ENCODE results near the gene FKBP4. TPM values are rescaled to one million over a fixed set of nuclear protein-coding genes. Genes with fewer than 3 reads are reported as not detected.

The FKBP4 gene
- total and polyA plus RNA-seq, 2 of the 8 experiments (the other 6 are each of a cell fraction or from before 2014, with no cell fraction given) = 72.6 to 243 TPM

- Histone ChIP-seq H3K4me3 (ENCODE audit: extremely low read depth in 1 of 4, insufficient read depth in 2 of 4, low read depth in 3 of 4, low read length in 4 of 4) (peak within 1 kb of the TSS; percentile 52 to 94 (median 72)), H3K56ac (replicated peaks; ENCODE audit: insufficient read length, low read depth, low read length) (peak within 1 kb of the TSS; percentile 73), H3K4ac (replicated peaks; ENCODE audit: insufficient read length, low read depth, low read length) (no peak within 1 kb of the TSS), H3K9me3 (ENCODE audit: insufficient read depth in 2 of 2, low read depth in 1 of 2, low read length in 1 of 2) (no peaks in the 10 kb centered on the region), H3K4me2 (ENCODE audit: insufficient read depth in 1 of 2, low read depth in 2 of 2, low read length in 2 of 2) (peak within 1 kb of the TSS; percentile 55 to 68), H3K27me3 (replicated peaks in 1 of 4; ENCODE audit: control insufficient read depth in 3 of 4, extremely low read depth in 1 of 4, insufficient read depth in 3 of 4, low read length in 3 of 4) (no peaks in the 10 kb centered on the region), H3K79me2 (ENCODE audit: control insufficient read depth in 1 of 2, insufficient read depth in 2 of 2, low read length in 2 of 2) (peaks cover 0 to 26% of the 10 kb centered on the region in 2 experiments; a peak in 2 of 4 replicates), H4K91ac (replicated peaks; ENCODE audit: insufficient read length, low read length) (peak within 1 kb of the TSS; percentile 95), H3K9ac (replicated peaks in 1 of 4; ENCODE audit: extremely low read depth in 1 of 4, low read depth in 3 of 4, low read length in 3 of 4) (peak within 1 kb of the TSS; percentile 86 to 99 (median 94)), H4K20me1 (replicated peaks in 1 of 2; ENCODE audit: control insufficient read depth in 1 of 2, insufficient read depth in 2 of 2, low read length in 2 of 2) (no peaks in the 10 kb centered on the region), H2BK120ac (replicated peaks; ENCODE audit: low read depth, low read length) (peak within 1 kb of the TSS; percentile 18), H3K18ac (ENCODE audit: extremely low read depth, low read length) (peak within 1 kb of the TSS; percentile 99), H2BK15ac (ENCODE audit: low read length) (peak within 1 kb of the TSS; percentile 34), H2BK20ac (ENCODE audit: low read length) (no peak within 1 kb of the TSS), H3K14ac (ENCODE audit: insufficient read length) (no peak within 1 kb of the TSS), H4K5ac (ENCODE audit: insufficient read length, low read depth, low read length) (peak within 1 kb of the TSS; percentile 91), H3K27ac (ENCODE audit: low read depth, low read length) (peak within 1 kb of the TSS; percentile 97), H4K8ac (ENCODE audit: extremely low read depth, insufficient read depth, low read length) (peak within 1 kb of the TSS; percentile 98; the same call in 1 of the 2 replicates), H3K23ac (ENCODE audit: insufficient read length) (no peak within 1 kb of the TSS), H2AK5ac (ENCODE audit: low read depth, low read length) (no peak within 1 kb of the TSS; the same call in 1 of the 2 replicates), H2AFZ (ENCODE audit: low read length) (peak within 1 kb of the TSS; percentile 92), H2BK12ac (ENCODE audit: low read depth, low read length) (peak within 1 kb of the TSS; percentile 76; the same call in 1 of the 2 replicates), H3K79me1 (ENCODE audit: low read depth, low read length) (no peaks in the 10 kb centered on the region; the same call in 1 of the 2 replicates), H2BK5ac (ENCODE audit: low read depth, low read length) (peak within 1 kb of the TSS; percentile 100), H3K23me2 (ENCODE audit: low read depth, low read length) (0 out of 2 replicates have a peak, but pooled peaks cover 3% of the 10 kb centered on the region), H3K4me1 (replicated peaks in 1 of 4; ENCODE audit: control insufficient read depth in 3 of 4, insufficient read depth in 4 of 4, low read length in 3 of 4) (peaks cover 0 to 3% (median 0%) of the 10 kb centered on the region in 4 experiments; a peak in 3 of 7 replicates), H3K36me3 (ENCODE audit: control insufficient read depth in 2 of 4, insufficient read depth in 4 of 4, low read length in 3 of 4) (no peaks in the 10 kb centered on the region; a peak in 2 of 8 replicates)
- WGBS, 2 experiments (ENCODE audit: extremely low coverage in 1 of 2, insufficient coverage in 1 of 2, insufficient read length in 1 of 2, insufficient replicate concordance in 2 of 2, low coverage in 1 of 2, low lambda C conversion rate in 2 of 2, missing lambda C conversion rate in 1 of 2) = 1% methylated on average over 48 of the region's 48 CpGs; no CpG with 5 or more reads in 1 of the 2 experiments
- peak; percentile 83 for FAIRE-seq
- CTCF ChIA-PET (ENCODE audit: partially characterized antibody) = interaction anchor here (0.6 to 3.4 kb wide), 18 partner anchors 12 to 258 kb away, joined by 3 to 19 read pairs (median 4); partner anchors contain the start of genes NRIP2 and TEX52
- peak; percentile 96 for DNase-seq (ENCODE audit: low read depth in 1 of 2, low spot score in 2 of 2)
- POLR2A ChIA-PET (ENCODE audit: partially characterized antibody) = interaction anchor here (0.6 to 6.4 kb wide), 22 partner anchors 9 to 151 kb away, joined by 3 to 54 read pairs (median 4); partner anchors contain the start of genes FKBP4, NRIP2, TEAD4 and TEX52
- peak; percentile 92 for TF ChIP-seq ATF2 (IDR thresholded peaks at IDR 0.05; ENCODE audit: low read length)
- peak; percentile 85 for TF ChIP-seq CREB1 (IDR thresholded peaks at IDR 0.05)
- peak; percentile 68 for TF ChIP-seq KDM4A (IDR thresholded peaks at IDR 0.05; ENCODE audit: low read depth, low read length, severe bottlenecking)
- TF ChIP-seq GABPA (IDR thresholded peaks at IDR 0.05; ENCODE audit: borderline replicate concordance, insufficient read depth, low read length) = peak; percentile 72; the same call in 1 of the 2 replicates
- TF ChIP-seq SIX5 (IDR thresholded peaks at IDR 0.05; ENCODE audit: low read depth, low read length) = no peak
- TF ChIP-seq CHD2 (IDR thresholded peaks at IDR 0.05; ENCODE audit: low read length) = peak; percentile 70
- peak; percentile 98 for TF ChIP-seq SAP30 (IDR thresholded peaks at IDR 0.05; ENCODE audit: insufficient read depth, insufficient replicate concordance, low read length)
- no peak for TF ChIP-seq BACH1 (IDR thresholded peaks at IDR 0.05; ENCODE audit: low read length)
These were observed 17.8 kb downstream of the FKBP4 start, which contains the start of gene ITFG2 for GRCh38 chr12:2812290-2813213. ITFG2 (plus strand) TSS chr12:2812668; CDS start chr12:2812761, 93 bp downstream.
